ENCODE data around the gene FMO5. TPM values are rescaled to one million over a fixed set of nuclear protein-coding genes. Genes with fewer than 3 reads are reported as not detected.

The FMO5 gene
- total and polyA plus RNA-seq, 2 donors (not counting 1 experiment from before 2014, with no cell fraction given) = 4.4 to 7.8 TPM

GRCh38 chr1:147202576-147202975 is 22.6 kb downstream of the FMO5 start:
- no peaks in the 10 kb centered on the region for H3K9me3 Mint-ChIP-seq (ENCODE audit: insufficient read depth)
- WGBS (ENCODE audit: insufficient coverage) = 94% methylated on average over 2 of the region's 2 CpGs
- no peak overlapping the region for H2AFZ ChIP-seq (ENCODE audit: insufficient read depth, low read depth, low read length, poor library complexity, severe bottlenecking)

GRCh38 chr1:147201786-147202185 is 23.4 kb downstream of the FMO5 start:
- H2AFZ ChIP-seq (ENCODE audit: insufficient read depth, low read depth, low read length, poor library complexity, severe bottlenecking) = no peak overlapping the region
- ChIA-PET POLR2A (no interaction called here), CTCF (no interaction called here)
- no peaks in the 10 kb centered on the region for H4K20me1 ChIP-seq (ENCODE audit: control insufficient read depth, insufficient read depth, low read length, poor library complexity, severe bottlenecking)
- Mint-ChIP-seq H3K27me3 (no peaks in the 10 kb centered on the region), H3K9me3 (ENCODE audit: insufficient read depth) (no peaks in the 10 kb centered on the region), H3K4me1 (peaks cover 32% of the 10 kb centered on the region), H3K4me3 (no peak overlapping the region), H3K27ac (no peak overlapping the region)
- H3K9ac ChIP-seq (ENCODE audit: low read length) = no peak overlapping the region
- H3K79me2 ChIP-seq (ENCODE audit: control insufficient read depth, insufficient read depth, low read length) = peaks cover 4% of the 10 kb centered on the region
- no peaks in the 10 kb centered on the region for H3K9me3 ChIP-seq (ENCODE audit: control extremely low read depth in 1 of 3, control insufficient read depth in 2 of 3, insufficient read depth in 1 of 3, low read length in 2 of 3)
- no CpG with 5 or more reads among the region's 1 CpG for WGBS (ENCODE audit: insufficient coverage)
- H3K36me3 ChIP-seq (replicated peaks in 1 of 2; ENCODE audit: control extremely low read depth in 1 of 2, control insufficient read depth in 1 of 2, extremely low read depth in 1 of 2, insufficient read depth in 2 of 2, low read length in 1 of 2) = peaks cover 0 to 2% of the 10 kb centered on the region in 2 experiments
- no peak overlapping the region for H3K4me2 ChIP-seq (replicated peaks; ENCODE audit: low read depth, low read length, poor library complexity, severe bottlenecking)
- intact Hi-C loops (cut with micrococcal nuclease) = no loop called here
- peaks cover 13 to 22% of the 10 kb centered on the region in 2 donors for H3K4me1 ChIP-seq (ENCODE audit: control insufficient read depth in 2 of 2, insufficient read depth in 2 of 2, low read length in 2 of 2)
- ATAC-seq (ENCODE audit: low read depth) (no peak), DNase-seq (no peak)
- no peak overlapping the region for H3K4me3 ChIP-seq (ENCODE audit: control extremely low read depth in 1 of 5, extremely low read depth in 1 of 5, insufficient read depth in 1 of 5, low read depth in 2 of 5, low read length in 4 of 5)
- no peak overlapping the region for H3K27ac ChIP-seq (ENCODE audit: low read length in 2 of 2)
- H3K27me3 ChIP-seq (replicated peaks in 1 of 4; ENCODE audit: control extremely low read depth in 1 of 4, control insufficient read depth in 3 of 4, insufficient read depth in 4 of 4, low read length in 3 of 4) = no peaks in the 10 kb centered on the region
- TF ChIP-seq EZH2 (IDR thresholded peaks at IDR 0.05; ENCODE audit: borderline replicate concordance, insufficient read depth, low read depth, low read length, poor library complexity, severe bottlenecking) = no peak
- no peak for TF ChIP-seq CTCF (IDR thresholded peaks at IDR 0.05)

More at GRCh38 chr1:147202576-147202975, 22.6 kb downstream of the FMO5 start:
- ATAC-seq (ENCODE audit: low read depth) (no peak), DNase-seq (no peak)
- intact Hi-C loops (cut with micrococcal nuclease) = no loop called here
- H3K4me3 ChIP-seq (ENCODE audit: control extremely low read depth in 1 of 5, extremely low read depth in 1 of 5, insufficient read depth in 1 of 5, low read depth in 2 of 5, low read length in 4 of 5) = no peak overlapping the region
- ChIA-PET POLR2A (no interaction called here), CTCF (no interaction called here)
- H3K4me2 ChIP-seq (replicated peaks; ENCODE audit: low read depth, low read length, poor library complexity, severe bottlenecking) = no peak overlapping the region
- no peaks in the 10 kb centered on the region for H3K9me3 ChIP-seq (ENCODE audit: control extremely low read depth in 1 of 3, control insufficient read depth in 2 of 3, insufficient read depth in 1 of 3, low read length in 2 of 3)
- peak overlapping the region in 1 of 2 donors; percentile 62 for H3K27ac ChIP-seq (ENCODE audit: low read length in 2 of 2)
- H3K79me2 ChIP-seq (ENCODE audit: control insufficient read depth, insufficient read depth, low read length) = peaks cover 4% of the 10 kb centered on the region
- no peak overlapping the region for H3K9ac ChIP-seq (ENCODE audit: low read length)
- no peaks in the 10 kb centered on the region for H3K27me3 ChIP-seq (replicated peaks in 1 of 4; ENCODE audit: control extremely low read depth in 1 of 4, control insufficient read depth in 3 of 4, insufficient read depth in 4 of 4, low read length in 3 of 4)
- peaks cover 0 to 1% of the 10 kb centered on the region in 2 experiments for H3K36me3 ChIP-seq (replicated peaks in 1 of 2; ENCODE audit: control extremely low read depth in 1 of 2, control insufficient read depth in 1 of 2, extremely low read depth in 1 of 2, insufficient read depth in 2 of 2, low read length in 1 of 2)
- Mint-ChIP-seq H3K4me3 (no peak overlapping the region), H3K27me3 (no peaks in the 10 kb centered on the region), H3K27ac (no peak overlapping the region), H3K4me1 (peaks cover 32% of the 10 kb centered on the region)
- no peak for TF ChIP-seq CTCF (IDR thresholded peaks at IDR 0.05)
- TF ChIP-seq EZH2 (IDR thresholded peaks at IDR 0.05; ENCODE audit: borderline replicate concordance, insufficient read depth, low read depth, low read length, poor library complexity, severe bottlenecking) = no peak
- H4K20me1 ChIP-seq (ENCODE audit: control insufficient read depth, insufficient read depth, low read length, poor library complexity, severe bottlenecking) = no peaks in the 10 kb centered on the region
- H3K4me1 ChIP-seq (ENCODE audit: control insufficient read depth in 2 of 2, insufficient read depth in 2 of 2, low read length in 2 of 2) = peaks cover 13 to 22% of the 10 kb centered on the region in 2 donors

Measured in B cell (primary cell).